K562 (cell line): ENCODE measurements around the gene IL17RC. TPM values are rescaled to one million over a fixed set of nuclear protein-coding genes. Genes with fewer than 3 reads are reported as not detected.

Experiments
- BCOR ChIP-seq: fragments of 450-650 bp; IDR thresholded peaks from 2 replicates; pipeline ENCODE4 v1.6.1; 2016
- BDP1 ChIP-seq: IDR thresholded peaks from 3 replicates; pipeline ENCODE4 v1.6.1; 2011; ENCODE audit not compliant: insufficient read length, insufficient read depth
- DACH1 ChIP-seq: fragments of 450-650 bp; IDR thresholded peaks from 2 replicates; pipeline ENCODE4 v1.6.1; 2018; ENCODE audit not compliant: partially characterized antibody
- GTF2E2 ChIP-seq: fragments of 200-800 bp; sonication (Bioruptor generic); IDR thresholded peaks from 2 replicates; pipeline ENCODE4 v1.6.1; 2016; ENCODE audit warnings: missing genetic modification characterization, missing compliant biosample characterization
- MEF2A ChIP-seq: IDR thresholded peaks from 2 replicates; pipeline ENCODE4 v1.6.1; 2011; ENCODE audit warnings: low read depth, mild to moderate bottlenecking, low read length, moderate library complexity; ENCODE audit not compliant: control insufficient read depth
- NCOA6 ChIP-seq: fragments of 450-650 bp; IDR thresholded peaks from 2 replicates; pipeline ENCODE4 v1.6.1; 2017; ENCODE audit warnings: mild to moderate bottlenecking
- PHB2 ChIP-seq: fragments of 450-650 bp; IDR thresholded peaks from 2 replicates; pipeline ENCODE4 v1.6.1; 2017; ENCODE audit warnings: low read depth
- ZEB2 ChIP-seq: fragments of 450-650 bp; IDR thresholded peaks from 2 replicates; pipeline ENCODE4 v1.6.1; 2016
- ZFX ChIP-seq: sonication (generic); formaldehyde crosslinking; IDR thresholded peaks from 2 replicates; pipeline ENCODE4 v1.8.0; 2022; ENCODE audit warnings: mild to moderate bottlenecking, missing genetic modification reagents, moderate library complexity
- ZNF79 ChIP-seq: fragments of 250-450 bp; sonication (Bioruptor Pico); IDR thresholded peaks from 2 replicates; pipeline ENCODE4 v1.4.0; 2020; ENCODE audit warnings: low read depth, mild to moderate bottlenecking, moderate library complexity
- polyA plus RNA-seq, 8 experiments: library from polyadenylated mRNA; depleted of rRNA in 4 of 8; stranded (reverse) in 5 of 8; unstranded in 3 of 8; fragments of >200 nt; fragmentation: Nextera tagmentation in 2 of 8; fragmentation: Illumina TruSeq in 1 of 8; extraction: Ambion mirVana in 2 of 8; extraction: Trizol in 1 of 8; gene quantifications; 2 replicates each; pipeline versions ENCODE4 v1.2.1 to v1.2.3, GENCODE V29; 2011 to 2014; ENCODE audit warnings: inconsistent platforms in 1 of 8, missing spikeins in 1 of 8
- total RNA-seq, 7 experiments: library from RNA; depleted of rRNA in 6 of 7; stranded (reverse); fragments of >200 nt in 6 of 7; fragmentation: Illumina TruSeq in 2 of 7; extraction: Trizol in 2 of 7; gene quantifications; 2 replicates each; pipeline versions ENCODE4 v1.2.1 to v1.2.3, GENCODE V29; 2011 to 2021; ENCODE audit warnings: low replicate concordance in 1 of 7
- TF ChIP-seq, protein P1 (sequence below): sonication (generic); formaldehyde crosslinking; IDR thresholded peaks from 2 replicates; pipeline ENCODE4 v1.8.1; 2023; ENCODE audit warnings: mild to moderate bottlenecking, missing genetic modification reagents
- TF ChIP-seq, protein P2 (sequence below): fragments of 250-450 bp; sonication (Bioruptor Pico); IDR thresholded peaks from 2 replicates; pipeline ENCODE4 v1.4.0; 2020

The IL17RC gene
- total and polyA plus RNA-seq, 9 of the 15 experiments (the other 6 are each of a cell fraction or from before 2014, with no cell fraction given): 0.15 to 11.4 (median 7.1) TPM; not detected in 1

DNA sequence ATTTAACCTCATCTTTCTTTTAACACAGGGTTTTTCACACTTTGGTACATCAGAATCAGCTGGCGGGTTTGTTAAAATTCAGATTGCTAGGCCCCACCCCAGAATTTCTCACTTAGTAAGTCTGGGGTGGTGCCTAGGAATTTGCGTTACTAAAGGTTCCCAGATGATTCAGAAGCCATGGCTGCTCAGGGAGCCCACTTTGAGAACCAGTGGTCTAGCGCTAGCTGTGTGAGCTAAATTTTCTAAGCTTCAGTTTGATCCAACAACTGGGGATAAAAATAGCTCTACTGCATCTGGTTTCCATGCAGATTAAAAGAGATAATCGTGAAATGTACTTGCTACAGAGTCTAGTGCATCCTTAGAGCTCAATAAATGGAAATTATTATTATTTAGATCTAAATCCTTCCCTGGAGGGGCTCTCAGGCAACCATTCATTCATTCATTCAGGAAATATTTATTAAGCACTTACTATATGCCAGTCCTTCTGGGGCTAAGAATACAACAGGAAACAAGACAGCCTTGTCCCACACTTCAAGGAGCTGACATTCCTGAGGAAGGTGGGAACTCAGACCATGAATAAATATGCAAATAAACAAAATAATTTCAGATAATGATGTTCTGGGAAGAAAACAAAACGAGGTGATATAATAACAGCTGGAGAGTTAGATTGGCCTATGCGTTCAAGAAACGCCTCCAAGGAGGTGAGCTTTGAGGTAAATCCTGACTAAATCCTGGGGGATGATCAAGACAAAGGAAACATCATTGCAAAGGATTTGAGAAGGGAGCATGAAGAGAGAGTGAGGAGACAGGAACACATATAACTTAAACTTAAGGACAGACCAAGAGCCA lies 33.0 kb upstream of the IL17RC start (continued):
- TF ChIP-seq, protein P1, sequence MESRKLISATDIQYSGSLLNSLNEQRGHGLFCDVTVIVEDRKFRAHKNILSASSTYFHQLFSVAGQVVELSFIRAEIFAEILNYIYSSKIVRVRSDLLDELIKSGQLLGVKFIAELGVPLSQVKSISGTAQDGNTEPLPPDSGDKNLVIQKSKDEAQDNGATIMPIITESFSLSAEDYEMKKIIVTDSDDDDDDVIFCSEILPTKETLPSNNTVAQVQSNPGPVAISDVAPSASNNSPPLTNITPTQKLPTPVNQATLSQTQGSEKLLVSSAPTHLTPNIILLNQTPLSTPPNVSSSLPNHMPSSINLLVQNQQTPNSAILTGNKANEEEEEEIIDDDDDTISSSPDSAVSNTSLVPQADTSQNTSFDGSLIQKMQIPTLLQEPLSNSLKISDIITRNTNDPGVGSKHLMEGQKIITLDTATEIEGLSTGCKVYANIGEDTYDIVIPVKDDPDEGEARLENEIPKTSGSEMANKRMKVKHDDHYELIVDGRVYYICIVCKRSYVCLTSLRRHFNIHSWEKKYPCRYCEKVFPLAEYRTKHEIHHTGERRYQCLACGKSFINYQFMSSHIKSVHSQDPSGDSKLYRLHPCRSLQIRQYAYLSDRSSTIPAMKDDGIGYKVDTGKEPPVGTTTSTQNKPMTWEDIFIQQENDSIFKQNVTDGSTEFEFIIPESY: peak; percentile 95
- TF ChIP-seq NCOA6: 0 out of 2 replicates have a peak, but pooled peaks have one; percentile 10
- TF ChIP-seq ZEB2: 0 out of 2 replicates have a peak, but pooled peaks have one; percentile 17
- TF ChIP-seq GTF2E2 (tag): peak; percentile 47; the same call in 1 of the 2 replicates
- TF ChIP-seq, protein P2, sequence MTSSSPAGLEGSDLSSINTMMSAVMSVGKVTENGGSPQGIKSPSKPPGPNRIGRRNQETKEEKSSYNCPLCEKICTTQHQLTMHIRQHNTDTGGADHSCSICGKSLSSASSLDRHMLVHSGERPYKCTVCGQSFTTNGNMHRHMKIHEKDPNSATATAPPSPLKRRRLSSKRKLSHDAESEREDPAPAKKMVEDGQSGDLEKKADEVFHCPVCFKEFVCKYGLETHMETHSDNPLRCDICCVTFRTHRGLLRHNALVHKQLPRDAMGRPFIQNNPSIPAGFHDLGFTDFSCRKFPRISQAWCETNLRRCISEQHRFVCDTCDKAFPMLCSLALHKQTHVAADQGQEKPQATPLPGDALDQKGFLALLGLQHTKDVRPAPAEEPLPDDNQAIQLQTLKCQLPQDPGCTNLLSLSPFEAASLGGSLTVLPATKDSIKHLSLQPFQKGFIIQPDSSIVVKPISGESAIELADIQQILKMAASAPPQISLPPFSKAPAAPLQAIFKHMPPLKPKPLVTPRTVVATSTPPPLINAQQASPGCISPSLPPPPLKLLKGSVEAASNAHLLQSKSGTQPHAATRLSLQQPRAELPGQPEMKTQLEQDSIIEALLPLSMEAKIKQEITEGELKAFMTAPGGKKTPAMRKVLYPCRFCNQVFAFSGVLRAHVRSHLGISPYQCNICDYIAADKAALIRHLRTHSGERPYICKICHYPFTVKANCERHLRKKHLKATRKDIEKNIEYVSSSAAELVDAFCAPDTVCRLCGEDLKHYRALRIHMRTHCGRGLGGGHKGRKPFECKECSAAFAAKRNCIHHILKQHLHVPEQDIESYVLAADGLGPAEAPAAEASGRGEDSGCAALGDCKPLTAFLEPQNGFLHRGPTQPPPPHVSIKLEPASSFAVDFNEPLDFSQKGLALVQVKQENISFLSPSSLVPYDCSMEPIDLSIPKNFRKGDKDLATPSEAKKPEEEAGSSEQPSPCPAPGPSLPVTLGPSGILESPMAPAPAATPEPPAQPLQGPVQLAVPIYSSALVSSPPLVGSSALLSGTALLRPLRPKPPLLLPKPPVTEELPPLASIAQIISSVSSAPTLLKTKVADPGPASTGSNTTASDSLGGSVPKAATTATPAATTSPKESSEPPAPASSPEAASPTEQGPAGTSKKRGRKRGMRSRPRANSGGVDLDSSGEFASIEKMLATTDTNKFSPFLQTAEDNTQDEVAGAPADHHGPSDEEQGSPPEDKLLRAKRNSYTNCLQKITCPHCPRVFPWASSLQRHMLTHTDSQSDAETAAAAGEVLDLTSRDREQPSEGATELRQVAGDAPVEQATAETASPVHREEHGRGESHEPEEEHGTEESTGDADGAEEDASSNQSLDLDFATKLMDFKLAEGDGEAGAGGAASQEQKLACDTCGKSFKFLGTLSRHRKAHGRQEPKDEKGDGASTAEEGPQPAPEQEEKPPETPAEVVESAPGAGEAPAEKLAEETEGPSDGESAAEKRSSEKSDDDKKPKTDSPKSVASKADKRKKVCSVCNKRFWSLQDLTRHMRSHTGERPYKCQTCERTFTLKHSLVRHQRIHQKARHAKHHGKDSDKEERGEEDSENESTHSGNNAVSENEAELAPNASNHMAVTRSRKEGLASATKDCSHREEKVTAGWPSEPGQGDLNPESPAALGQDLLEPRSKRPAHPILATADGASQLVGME (CRISPR knock-in tag): 0 out of 2 replicates have a peak, but pooled peaks have one; percentile 12
- peak; percentile 35 for TF ChIP-seq DACH1
- TF ChIP-seq BDP1: no peak
- TF ChIP-seq ZNF79 (CRISPR knock-in tag): no peak
- TF ChIP-seq BCOR: peak; percentile 48; the same call in 1 of the 2 replicates
- TF ChIP-seq PHB2: 0 out of 2 replicates have a peak, but pooled peaks have one; percentile 29
- TF ChIP-seq MEF2A: peak; percentile 41; the same call in 1 of the 2 replicates
- peak; percentile 31; the same call in 1 of the 2 replicates for TF ChIP-seq ZFX
